HG02973 (cell line): Measurements from ENCODE around the gene METTL24.

ENCODE experiments used
- ATAC-seq: cut with Tn5 transposase; IDR thresholded peaks from one replicate; pipeline ENCODE4 v1.9.1; 2021; ENCODE audit warnings: moderate library complexity; ENCODE audit not compliant: unreplicated experiment

Gene METTL24

DNA sequence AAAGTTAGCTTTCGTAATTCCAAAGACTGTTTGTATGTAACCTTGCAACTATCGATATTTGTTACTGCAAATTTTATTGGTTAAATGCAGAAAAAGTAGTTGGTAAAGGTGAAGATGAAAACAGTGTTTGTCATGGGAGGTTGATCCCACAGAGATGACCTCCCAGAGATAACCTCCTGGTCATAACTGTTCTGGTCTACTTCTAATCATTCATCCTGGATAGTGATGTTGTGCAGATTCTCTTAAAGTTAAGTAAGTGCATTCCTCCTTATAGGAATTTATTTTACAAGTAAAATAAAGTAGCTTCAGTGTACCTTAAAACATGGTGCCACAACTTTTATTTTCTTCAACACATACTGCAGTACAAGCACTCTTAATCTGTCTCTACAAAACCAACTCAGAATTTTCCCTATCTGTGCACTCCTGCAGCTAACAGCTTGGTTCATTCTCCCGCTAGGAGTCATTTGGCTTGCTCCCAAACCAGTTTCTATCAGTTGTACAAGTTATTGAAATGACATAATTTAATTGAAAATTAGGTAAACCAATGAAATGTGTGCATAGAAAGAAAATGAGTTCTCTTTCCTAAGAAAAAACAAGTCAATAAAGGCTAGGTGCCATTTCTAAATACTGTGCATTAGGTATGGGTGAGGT, 19.2 kb downstream of the METTL24 start:
- ATAC-seq = no peak

DNA sequence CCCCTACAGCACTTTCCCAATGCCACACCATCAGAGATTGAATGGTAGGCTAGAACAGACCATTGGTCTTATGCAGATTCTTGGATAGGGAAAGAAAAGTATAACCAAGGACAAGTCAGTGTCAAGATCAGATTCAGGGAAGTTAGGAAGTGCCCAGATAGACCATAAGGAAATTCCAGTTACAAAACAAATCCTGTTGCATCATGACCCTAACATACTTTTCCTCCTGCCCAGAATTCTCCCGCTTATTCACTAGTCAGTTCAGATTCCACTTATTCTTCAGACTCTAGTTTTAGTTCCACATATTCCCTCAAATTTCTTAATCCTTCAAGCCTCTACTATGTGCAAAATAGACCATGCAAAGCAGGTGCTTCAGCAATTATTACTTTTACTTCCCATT, 20.7 kb downstream of the METTL24 start:
- no peak for ATAC-seq

DNA sequence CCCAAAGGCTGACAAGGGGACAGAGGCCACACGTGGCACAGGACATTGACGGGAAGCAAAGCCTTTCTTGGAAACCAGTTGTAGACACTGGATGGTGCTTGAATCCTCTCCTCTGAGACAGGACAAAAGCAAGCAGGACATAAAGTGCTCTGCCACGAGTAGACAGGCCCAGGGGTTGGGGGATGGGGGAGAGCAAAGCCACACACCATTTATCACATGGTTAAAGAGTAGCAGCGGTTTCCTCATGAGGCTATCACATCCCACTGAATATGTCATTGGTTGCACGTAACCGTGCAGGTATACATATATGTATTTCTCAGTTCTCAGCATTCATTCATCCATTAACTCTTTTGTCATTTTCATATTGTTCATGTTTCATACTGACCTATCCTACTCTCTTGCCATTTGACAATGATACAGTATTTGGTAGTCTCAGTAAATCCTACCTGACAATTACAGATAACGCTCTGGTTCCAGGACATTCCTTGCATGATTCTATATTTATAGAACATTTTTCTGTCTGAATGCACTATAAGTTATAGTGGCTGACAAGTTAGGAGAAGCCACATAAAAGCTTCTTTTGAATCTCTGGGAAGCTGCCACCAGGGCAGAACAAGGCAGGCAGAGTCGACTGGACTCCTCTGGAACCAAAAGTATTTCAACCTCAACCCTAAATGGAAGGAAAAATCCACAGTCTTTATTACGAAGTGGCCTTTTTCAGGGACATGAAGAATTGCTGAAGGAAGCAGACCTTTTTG, 23.5 kb downstream of the METTL24 start:
- ATAC-seq = no peak

DNA sequence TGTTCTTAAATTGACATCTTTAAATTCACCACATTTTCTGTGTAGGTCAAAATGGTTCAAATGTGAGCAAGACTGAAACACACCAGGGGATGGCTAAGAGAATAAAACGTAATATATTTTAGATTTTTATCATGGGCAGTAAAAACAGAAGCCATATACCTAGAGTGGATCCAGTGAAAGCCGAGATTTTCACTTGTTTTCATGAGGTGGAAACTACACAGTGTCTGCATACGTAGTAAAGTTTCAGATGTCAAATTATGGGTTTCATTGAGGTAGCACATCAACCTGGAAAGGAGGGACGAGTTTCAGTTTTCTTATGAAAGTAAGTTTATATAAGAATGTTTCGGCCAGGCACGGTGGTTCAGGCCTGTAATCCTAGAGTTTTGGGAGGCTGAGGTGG, 25.9 kb downstream of the METTL24 start:
- no peak for ATAC-seq

DNA sequence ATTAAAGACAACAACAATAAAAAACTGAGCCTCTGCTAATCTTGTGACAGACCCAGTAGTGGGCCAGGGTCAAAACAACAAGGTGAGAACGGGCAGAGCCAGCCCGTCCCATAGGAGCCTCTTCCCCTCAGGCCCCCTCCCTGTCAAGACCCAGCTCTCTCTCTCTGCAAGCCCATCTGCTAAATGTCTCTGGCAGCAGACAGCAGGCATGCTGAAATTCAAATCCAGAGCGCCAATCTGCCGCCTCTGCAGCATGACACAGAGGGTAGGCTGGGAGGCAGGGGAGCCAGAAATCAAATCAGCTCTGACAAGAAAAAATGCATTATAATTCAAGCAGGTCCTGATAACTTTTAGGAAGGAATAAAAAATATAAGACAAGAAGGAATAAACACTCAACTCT, 26.3 kb downstream of the METTL24 start:
- no peak for ATAC-seq

DNA sequence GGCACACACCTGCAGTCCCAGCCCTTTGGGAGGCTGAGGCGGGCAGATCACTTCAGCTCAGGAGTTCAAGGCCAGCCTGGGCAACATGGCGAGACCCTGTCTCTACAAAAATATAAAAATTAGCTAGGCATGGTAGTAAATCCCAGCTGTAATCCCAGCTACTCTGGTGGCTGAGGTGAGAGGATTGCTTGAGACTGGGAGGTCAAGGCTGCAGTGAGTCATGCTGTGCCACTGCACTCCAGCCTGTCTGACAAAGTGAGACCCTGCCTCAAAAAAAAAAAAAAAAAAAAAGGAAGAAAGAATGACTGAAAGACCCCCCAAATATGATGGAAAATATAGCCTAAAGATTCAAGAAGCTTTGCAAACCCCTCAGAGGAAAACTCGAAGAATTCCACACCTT, 26.8 kb downstream of the METTL24 start:
- ATAC-seq = no peak

DNA sequence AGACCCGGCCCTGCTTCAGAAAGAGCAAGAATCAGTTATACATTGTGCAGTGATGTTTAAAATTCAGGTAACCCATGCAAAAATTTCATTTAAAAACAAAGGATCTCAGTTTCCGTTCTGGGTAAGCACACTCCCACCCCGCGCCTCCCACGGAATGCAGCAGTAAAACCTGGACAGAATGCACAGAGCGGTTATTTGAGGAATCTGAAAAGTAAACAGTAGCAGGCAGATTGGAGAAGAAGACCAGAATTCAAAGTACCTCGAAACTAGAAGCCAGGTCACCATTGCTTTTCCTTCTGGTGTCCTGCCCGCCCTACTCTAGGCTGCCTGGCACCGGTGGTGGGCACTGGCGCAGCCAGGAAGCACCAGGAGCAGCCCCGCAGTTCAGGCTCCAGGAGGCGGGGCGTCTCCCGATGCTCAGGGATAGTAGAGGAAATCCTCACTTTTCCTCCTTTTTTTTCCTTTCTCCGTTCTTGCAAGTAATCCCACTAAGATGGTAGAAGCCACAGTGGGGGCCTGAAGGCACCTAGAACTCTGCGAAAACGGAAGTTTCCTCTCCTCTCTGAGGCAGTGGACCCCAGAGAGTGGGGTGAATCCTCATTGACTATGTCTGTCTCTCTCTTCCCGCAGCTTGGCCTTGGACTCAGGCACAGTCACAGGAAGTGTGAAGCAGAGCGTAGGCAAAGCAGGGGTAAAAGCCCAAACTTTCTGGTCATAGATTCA, 28.3 kb downstream of the METTL24 start:
- ATAC-seq = no peak

DNA sequence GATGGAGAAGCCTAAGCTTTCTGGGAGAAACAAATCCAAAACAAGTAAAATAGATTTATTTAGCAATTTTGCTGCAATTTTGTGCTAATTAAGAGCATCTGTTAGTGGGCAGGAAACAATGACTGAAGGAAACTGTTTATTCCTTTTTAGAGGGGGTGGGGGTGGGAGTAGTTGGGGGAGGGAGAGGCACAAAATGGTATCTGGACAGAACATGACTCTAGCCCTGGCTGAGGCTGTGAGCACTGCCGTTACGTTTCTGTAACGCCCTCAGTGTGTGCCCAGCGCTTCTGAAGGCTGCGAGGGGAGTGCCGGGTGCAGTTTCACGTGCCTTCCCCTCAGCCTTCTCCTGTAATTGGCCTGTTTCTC, 28.8 kb downstream of the METTL24 start:
- ATAC-seq = no peak

DNA sequence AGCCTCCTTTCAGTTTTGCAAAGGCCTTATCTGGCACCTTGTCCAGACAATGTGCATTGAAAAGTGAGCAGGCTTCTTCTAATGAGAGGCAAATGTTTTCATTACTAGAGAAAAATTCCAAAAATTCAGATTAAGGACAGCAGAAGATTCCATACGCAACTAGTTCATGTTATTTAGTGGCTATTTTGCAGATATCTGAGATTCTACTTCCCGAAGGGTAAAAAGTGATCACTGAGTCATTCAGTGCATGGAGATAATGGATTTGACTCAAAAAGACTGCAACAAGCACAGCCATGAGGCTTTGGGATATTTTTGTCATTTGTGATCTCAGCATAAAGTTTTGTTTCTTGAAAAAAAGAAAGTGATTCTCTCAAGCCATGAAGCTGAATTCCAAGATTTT, 29.9 kb downstream of the METTL24 start:
- ATAC-seq = no peak

DNA sequence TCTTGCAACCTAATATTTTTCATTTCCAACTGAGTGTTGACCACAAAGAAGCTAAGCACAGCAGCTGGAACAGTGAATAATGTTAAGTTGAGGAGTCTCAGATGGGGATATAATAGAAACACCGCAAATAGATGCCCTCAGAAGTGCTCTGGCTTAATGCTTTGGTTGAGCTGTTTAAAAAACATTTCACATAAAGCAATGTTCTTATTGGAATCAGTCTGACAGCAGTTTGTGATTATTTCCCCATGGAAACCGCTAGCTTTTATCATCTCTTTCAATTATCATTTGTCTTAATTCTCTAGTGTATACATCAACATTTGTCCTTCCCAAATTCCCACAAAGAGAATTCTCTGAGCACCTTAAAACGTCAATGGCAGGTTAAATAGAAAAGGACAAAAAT, 30.8 kb downstream of the METTL24 start:
- ATAC-seq = no peak

DNA sequence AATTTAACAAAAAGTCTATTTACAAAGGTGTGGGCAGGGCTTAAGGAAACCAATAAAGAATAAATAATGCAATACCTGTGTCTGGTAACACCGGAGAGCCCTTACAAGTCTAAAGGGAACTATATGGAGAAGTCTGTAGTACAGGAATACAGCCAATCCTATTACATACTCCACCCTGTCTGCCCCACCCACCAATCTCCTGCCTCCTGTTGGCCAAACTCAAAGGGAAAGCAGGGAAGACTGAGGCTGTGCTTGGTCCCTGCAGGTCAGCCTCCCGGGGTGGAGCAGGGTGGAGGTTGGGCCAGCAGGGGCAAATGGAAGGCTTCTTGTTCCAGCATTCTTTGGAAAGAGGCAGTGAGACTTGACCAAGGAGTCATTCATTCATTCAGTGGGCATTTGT, 31.5 kb downstream of the METTL24 start:
- ATAC-seq = no peak

DNA sequence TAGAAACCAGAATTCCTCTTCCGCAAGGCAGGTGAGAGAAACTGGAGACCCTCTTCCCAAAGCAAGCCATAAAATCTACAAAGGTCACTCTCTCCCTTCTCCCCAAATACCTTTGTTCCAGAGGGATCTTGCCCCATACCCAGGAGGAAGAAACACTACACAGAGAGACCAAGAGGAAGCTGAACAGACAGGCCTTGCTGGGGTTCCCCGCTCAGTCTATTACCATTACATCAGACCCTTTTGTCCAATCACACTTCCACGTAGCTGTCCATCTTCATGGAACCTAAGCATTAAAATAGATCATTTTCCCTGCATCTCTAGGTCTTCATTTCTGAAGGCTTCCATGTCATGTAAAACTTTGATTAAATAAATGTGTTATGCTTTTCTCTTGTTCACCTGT, 32.1 kb downstream of the METTL24 start:
- no peak for ATAC-seq

DNA sequence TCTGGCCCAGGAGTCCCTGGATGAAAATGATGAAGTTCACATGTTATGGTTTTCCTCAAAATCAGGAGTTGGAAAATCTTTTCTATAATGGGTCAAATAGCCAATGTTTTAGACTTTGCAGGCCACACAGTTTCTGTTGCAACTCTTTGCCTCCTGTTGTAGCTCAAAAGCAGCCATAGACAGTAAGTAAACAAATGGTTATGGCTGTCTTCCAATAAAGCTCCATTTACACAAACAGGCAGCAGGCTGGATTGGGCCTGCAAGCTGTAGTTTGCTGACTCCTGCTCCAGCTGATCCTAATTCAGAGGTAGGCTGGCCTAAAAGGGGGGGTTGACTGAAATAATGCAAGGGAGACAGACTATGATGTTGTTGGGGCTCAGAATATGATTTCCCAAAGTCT, 33.0 kb downstream of the METTL24 start:
- ATAC-seq = no peak

DNA sequence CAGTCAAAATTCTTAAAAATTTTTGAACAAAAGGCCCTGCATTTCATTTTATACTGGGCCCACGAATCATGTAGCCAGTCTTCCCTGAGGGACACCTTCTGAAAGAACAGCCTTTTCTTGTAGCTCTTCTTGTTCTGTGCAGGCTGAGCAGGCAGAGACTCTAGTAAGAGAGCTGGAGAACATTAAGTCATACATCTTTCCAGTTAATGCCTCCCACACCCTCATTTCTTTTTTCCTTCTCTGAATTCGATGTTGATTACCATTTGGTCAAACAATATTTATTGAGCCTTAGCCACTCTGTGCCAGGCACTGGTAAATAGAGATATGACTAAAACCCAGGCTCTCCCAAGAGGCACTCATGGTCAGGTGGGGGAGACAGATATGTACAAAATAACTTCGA, 33.6 kb downstream of the METTL24 start:
- no peak for ATAC-seq

DNA sequence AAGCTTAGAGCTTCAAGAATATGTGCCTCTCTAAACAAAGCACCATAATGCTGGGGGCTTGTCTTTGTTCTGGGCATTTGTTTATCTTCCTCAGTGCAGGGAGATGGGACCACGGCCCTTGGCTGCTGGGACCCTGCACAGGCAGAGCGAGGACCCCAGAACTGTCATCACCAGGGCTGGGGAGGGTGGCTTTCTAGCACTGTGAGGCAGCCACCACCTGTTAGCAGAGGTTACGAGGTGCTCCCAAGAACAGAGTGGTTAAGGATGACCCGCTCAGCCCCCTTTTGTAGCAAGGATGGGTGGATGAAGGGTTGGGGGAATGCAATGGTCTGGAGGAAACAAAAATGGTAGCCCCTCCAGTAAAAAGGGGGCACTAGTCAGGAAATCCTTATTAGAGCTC, 34.9 kb downstream of the METTL24 start:
- ATAC-seq = no peak

DNA sequence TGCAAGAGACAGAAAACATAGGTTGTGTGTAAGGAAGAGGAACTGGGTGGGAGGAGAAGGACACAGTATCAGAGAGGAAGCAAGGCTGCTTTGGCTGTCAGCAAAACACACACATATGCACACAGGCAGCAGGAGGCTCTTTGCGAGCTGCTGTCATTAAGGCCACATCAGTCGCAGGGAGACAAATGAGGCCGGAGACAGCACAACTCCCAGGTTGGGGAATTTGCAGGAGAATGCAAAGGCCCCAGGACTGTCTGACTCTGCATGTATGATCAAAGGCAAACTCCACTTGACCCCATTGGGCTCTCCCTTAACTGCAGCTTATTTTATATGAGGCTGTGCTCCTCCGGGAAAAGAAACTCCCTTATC, 35.3 kb downstream of the METTL24 start:
- ATAC-seq = no peak

DNA sequence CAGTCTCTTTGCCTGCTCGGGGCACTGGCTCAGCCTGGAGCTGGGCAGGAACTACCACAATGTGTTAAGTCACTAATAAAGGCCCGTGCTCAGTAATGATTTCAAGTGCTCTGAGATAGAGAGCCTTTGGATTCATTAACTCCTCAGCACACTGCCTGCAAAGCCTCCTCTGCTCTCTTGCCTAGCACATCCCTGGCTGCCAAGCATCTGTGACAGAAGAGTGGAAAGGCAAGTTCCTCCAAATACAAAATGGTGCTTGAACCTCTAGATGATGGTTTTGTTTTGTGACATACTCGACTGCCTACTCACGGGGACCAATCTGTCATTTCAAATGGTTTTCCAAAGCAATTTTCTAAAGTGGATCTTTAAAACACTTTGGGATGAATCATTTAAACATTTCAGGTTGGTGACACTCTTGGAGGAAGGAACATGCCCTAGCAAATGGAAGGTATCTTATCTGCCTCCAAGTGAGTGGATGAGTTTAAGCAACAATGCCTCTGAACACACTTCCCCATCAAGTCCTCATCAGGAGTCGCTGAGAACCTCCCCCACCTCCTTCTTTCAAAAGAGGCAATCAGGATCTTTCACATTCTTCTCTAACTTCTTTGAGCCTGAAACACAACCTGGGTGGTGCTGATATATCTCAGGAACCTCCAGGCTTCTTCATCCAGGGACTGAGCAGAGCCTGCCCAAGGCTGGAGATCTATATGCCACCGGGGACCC, 35.8 kb downstream of the METTL24 start:
- no peak for ATAC-seq

DNA sequence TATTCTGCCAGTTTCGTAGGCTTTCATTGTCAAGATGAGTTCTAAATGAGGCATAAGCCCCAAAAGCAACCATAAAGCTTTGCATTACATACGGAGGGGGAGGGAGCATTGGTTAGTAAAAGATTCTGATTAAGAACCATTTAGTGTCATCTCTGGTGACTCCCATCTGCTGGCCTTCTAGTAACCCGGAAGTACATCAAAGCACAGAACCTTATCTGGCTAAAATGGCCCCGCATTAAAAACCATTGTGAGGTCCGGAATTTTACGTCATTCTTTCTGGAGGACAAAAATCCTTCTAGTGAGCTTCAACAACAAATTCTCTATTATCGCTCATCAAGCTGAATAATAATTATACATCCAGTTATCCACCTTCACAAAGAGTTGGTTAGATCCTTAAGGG, 37.8 kb downstream of the METTL24 start:
- ATAC-seq = no peak

DNA sequence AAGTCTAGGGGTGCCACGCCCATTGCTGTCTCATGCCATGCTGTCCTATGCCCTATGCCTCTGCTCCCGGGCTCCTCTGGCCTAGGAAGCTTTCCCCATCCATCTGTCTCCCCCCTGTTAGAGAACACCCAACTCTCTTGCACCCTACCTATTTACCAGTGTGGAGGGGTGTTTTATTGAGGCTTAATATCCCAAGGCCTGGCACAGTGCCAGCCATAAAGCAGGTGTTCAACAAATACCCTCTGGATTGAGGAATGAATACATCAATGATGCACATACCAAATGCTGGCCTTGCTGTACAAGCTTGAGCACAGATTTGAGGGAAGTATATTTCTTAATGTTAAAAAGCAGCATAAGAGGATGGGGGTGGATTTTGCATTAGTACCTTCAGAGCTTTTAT, 38.3 kb downstream of the METTL24 start:
- ATAC-seq = no peak

DNA sequence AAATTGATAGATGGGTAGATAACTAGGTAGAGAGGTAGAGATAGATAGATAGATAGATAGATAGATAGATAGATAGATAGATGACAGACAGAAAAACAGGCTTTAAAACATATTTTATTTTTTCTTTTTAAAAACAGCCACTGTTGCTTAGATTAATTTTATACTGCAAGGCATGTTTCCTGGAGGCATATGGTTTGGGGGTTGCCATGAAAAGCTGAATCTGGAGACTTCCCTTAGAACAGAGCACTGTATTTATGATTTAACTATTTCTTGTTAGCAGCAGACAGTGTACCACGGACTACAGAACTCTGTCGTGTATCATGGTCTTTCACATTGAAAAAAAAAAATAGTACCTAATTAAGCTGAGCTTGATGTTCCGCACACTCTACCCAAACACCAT, 38.8 kb downstream of the METTL24 start:
- ATAC-seq = no peak

DNA sequence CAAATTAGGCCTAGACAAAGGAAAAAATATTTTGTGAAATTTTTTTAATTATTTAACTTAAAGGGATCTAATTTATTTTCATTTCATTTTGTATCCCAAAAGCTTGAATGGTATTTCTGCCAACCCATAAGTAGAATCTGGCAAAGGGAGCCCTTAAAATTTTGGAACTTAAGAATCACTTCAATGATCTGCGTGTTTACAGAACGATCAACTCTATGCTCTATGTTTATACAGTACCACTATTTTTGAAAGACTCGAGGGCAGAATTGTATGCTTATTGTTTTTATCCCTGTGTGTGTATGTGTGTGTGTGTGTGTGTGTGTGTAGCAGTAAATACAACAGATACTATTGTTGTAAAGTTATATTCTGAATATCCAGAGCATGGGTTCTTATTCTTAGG, 39.2 kb downstream of the METTL24 start:
- no peak for ATAC-seq

DNA sequence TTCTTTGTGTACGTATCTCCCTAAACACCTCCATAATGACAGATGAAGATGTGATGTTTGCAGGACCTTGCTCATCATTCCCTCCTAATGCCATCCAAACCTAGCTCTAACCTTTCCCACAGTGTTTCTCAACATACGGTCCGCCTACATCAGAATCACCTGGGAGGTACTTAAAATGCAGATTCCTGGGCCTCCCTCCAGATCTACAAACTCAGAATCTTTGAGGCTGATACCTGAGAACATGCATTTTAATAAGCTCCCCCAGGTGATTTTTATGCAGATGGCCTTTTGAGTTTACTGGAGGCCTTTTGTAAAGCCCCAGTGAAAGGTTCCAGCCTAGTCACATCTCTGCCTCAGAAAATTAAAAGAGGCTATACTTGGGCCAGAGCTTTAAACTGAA, 40.5 kb downstream of the METTL24 start:
- no peak for ATAC-seq
